ENCODE data around the gene DPEP2.
"Not testable (repeated sequence)": the region's sequence is repeated elsewhere in the genome, so short reads cannot be mapped to it uniquely, and the experiment has no call there.

The DPEP2 gene

DNA sequence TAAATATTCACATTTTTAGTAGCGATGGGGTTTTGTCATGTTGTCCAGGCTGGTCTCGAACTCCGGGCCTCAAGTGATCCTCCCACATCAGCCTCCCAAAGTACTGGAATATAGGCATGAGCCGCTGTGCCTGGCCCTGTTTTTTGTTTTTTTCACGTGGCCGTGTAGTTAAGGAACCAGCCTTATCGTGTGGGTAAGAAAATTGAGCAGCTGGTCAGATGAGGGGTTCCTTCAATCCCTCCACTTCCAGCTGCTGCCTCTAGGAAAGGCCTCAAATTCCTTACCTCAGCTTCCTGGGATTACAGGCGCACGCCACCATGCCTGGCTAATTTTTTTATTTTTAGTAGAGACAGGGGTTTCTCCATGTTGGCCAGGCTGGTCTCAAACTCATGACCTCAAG lies 5.9 kb upstream of the DPEP2 start:
- DNase-seq: no peak

DNA sequence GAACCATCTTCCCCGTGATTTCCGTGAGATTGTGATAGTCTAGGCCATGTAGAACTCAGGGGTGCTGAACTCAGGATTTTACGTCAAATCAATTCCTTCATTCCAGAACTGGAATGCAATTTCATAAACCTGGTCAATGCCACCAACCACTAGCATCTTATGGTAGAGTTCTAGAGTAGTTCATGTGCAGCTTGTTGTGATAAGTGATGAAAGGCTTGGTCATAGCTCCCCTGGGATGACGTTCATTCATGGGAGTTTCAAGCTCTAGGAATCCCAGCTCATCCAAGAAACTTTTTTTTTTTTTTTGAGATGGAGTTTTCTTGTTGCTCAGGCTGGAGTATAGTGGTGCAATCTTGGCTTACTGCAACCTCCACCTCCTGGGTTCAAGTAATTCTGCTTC lies 3.7 kb upstream of the DPEP2 start:
- DNase-seq: no peak

GRCh38 chr16:68000450-68000849 lies 1.2 kb upstream of the DPEP2 start:
- DNase-seq: no peak

DNA sequence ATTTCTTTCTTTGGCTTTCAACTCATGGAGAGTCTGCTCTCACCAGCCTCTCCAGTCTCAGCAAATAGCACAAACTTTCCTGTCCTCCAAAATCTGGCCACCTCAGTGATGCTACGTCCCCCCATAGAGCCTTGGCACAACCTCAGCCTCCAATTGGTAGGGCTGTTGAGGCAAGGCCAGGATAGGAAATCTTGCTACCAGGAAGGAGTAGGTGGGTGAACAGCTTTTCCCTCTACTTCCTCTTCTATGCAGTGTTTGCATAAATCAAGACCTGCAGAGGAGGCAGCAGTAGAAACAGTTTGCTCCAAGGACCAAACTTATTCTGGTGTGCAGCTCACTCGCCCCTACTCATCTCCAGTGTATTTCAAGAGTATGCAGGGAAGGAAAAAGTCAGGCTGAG lies 701 bp upstream of the DPEP2 start:
- no peak for DNase-seq

- DNase-seq: not testable (repeated sequence)
Observed at GRCh38 chr16:67998231-67998778, 979 bp downstream of the DPEP2 start.

GRCh38 chr16:67996666-67997065 lies 2.6 kb downstream of the DPEP2 start:
- no peak for DNase-seq

GRCh38 chr16:67995423-67995822 lies 3.9 kb downstream of the DPEP2 start:
- DNase-seq: no peak

DNA sequence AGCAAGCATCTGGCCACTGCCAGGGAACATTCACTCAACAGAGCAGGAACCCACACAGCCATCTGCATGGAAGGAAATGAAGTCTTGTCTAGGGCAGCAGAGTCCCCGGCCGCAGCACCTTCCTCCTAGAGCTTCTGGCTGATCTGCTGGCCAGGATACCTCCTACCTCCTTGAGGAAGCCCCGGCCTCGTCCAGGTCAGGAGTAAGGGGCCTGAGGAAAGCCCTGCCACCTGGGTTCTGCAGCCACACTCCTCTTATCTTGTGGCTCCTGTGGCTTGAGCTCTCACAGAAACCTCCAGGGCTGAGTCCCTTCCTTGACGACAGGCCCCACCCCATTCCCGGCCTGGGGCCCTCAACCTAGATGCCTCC lies 5.3 kb downstream of the DPEP2 start:
- not testable (repeated sequence) for DNase-seq

DNA sequence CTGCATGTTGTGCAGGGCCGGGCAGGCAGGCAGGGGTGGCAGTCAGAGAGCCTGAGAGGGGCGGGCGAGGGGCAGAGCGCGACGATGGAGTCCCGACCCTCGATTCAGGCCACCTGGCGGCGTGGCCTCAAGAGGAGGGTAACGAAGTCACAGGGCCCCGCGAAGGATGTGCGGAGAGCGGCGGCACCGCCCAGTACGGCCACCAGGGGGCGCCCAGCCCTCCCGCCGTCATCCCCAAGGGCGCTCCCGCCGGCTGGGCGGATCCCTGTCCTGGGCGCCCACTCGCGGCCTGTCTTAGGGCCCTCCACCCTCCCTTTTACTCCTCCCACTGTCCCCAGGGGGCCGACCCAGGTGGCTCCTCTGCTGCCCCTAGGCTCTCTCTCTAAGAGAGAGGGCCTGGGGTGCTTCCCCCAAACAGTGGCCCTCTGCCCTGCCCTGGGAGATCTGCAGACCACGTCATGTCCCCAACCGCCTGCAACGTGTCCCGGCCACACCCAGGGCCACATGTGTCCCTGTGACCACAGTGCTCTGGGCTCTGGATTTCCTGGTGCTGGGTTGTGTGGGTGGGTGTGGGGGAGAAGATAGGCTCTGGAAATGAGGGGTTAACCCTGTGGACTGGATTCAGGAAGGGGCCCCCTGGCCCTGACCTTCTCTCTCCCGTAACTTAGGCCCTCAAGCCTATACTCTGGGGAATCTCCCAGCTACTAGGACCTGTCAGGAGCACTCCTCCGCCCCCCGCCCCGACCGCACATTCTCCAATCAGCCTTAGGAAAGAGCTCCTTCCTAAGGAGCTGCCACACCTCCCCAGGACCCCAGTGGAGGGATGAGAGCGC lies 5.9 kb downstream of the DPEP2 start:
- DNase-seq: peak; percentile 53

GRCh38 chr16:67992661-67993206 lies 6.5 kb downstream of the DPEP2 start:
- no peak for DNase-seq

DNA sequence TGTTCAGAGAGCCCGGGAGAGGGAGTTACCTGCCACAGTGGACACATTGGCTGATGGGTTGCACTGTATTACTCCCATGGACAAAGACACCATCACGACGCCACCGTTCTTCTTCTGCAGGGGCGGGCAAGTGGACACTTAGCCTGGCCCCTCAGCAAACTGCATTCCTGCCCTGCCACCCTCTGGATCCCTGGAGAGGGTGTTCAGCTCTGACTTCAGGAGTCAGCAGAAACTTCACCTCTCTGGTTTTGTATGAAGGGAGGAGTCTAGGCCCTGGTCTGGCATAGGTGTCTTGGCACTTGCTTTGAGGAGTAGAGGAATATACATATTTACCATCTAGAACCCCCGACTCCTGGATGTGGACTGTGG lies 9.3 kb downstream of the DPEP2 start:
- no peak for DNase-seq

DNA sequence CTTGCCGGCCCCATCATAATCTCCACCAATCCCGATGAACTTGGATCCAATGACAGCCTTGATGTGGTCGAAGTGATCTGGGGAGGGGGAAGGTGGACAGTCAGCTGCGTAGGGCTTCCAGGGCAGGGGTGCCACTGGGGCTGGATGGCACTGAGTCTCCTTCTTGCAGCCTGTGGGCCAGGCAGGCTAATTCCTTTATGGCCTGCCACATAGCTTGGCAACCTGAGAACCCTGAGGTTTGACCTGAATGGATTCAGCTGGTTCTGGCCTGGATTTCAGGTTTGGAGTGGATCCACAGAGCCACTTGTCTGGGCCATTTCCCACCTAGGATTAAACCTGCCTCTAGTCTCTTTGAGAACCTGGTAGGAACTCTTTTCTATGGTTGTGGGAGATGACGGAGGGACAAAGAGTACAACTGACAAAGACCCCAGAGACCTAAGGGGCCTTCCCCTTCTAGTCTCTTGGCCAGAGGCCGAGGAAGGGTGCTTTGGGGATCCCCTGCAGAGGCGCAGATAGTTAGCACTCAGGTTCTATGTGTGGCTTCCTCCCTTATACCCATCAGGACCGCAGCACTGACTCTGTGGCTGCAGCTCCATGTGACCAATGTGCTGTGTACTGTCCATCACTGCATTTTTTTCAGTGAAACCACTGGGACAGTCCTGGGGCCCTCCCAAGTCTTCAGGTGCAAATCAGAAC lies 9.8 kb downstream of the DPEP2 start:
- no peak for DNase-seq

GRCh38 chr16:67988675-67989074 lies 10.6 kb downstream of the DPEP2 start:
- no peak for DNase-seq

- DNase-seq: no peak
Observed at GRCh38 chr16:67987460-67988160, 11.7 kb downstream of the DPEP2 start.

GRCh38 chr16:67986949-67987348 lies 12.3 kb downstream of the DPEP2 start:
- DNase-seq: no peak

GRCh38 chr16:67982011-67982696 lies 17.1 kb downstream of the DPEP2 start:
- DNase-seq: no peak

DNA sequence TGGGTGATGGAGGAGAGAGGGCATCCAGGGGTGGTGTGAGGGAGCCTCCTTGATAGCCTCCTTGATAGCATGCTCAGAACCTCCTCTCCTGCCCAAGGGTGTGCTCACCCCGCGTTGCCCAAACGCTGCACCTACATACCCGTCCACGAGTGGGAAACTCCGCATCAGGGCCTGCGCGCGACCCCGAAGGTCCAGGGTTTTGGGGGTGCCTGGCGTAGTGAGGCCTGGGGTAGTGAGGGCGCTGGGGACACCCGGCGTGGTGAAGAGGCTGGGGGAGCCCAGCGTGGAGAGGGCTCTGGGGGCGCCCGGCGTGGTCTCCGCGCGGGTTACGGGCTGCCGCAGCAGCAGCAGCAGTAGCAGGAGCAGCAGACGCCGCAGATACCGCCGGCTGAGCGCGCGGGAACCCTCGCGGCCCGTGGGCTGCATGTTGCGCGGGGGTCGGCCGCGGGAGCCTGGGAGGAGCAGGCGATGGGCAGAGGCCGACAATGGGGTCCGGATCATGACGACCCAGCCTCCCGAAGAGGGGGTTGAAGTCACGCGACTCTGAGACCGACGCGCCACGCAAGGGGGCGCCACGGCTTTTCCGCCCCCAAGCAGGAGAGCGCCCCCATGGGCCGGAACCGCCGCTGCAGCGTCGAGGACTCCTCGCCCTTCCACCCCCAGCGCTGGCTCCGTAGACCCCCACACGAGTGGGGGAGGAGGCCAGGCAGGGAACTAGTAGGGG lies 19.2 kb downstream of the DPEP2 start, which contains the start of gene DPEP3:
TSS of gene DPEP3 (minus strand) at position 545 of the 724 bp plus-strand sequence. CDS start at position 426, 119 bp downstream.
- no peak for DNase-seq

GRCh38 chr16:67977469-67978227 lies 21.6 kb downstream of the DPEP2 start:
- DNase-seq: no peak

DNA sequence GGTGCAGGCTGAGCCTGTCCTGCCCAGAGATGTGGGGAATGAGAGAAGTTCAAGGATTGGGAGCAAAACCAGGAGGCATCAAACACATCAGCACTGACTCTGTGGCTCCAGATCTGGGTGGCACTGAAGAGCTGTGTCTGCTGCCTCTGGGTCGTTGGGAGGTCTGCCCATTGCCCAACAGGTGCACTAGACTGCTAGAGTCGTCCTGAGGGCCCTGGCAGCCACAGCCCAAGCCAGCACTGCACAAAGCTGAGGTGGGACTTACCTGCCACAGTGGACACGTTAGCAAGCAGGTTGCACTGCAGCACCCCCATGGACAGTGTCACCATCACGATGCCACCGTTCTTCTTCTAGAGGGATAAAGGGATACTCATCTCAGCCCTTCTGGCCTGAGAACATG lies 22.3 kb downstream of the DPEP2 start:
- DNase-seq: no peak

DNA sequence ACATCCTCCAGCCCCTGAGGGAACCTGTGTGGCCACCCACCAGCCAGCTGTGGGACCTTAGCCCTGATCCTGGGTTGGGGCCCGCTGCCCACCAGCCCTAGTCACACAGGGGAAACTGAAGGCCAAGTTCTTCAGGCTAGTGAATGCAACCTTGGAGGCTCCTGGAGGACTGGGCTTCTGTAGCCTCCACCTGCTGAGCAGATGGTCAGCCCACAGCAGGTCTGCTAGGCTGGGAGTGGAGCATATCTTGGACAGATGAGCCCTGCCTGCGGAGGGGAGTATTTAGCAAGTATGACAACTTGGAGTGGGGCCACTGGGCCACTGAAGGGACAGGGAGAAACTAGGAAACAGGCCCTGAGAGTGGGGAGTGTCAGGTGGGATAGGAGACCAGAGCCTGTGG lies 23.1 kb downstream of the DPEP2 start:
- no peak for DNase-seq

Measured in NCI-H1092 treated with DMSO at 0.1 percent for 48 hours (cell line).